Cerebellar nuclear complex (tissue), 1 donor: ENCODE results near the gene MACROD1.

Experiments
- DNase-seq, 2 experiments: peaks; one replicate each; lab custom pipeline; 2025; lab: John Stamatoyannopoulos, UW

The MACROD1 gene

DNA sequence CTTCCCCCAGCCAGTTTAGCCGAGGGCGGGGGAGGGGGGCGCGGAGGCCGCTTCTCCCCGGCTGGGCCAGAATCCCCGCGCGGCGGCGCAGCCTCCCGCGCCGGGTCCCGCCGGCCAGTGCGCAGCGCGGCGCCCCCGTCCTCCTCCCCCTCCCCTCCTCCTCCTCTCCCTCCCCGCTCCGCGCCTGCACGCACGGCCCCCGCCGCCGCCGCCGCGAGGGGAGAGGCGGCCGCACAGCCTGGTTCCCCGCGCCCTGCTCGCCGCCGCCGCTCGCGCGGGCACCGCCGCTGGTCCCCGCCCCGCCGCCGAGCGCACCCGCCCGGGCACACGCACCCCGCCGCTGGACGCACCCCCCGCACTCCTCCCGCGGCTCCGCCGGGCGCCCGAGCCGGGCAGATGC is 130.3 kb downstream of the MACROD1 start, which contains the start of gene FLRT1:
TSS of gene FLRT1 (plus strand) at position 356 of the 400 bp plus-strand sequence. CDS start 80,337 bp downstream, outside the sequence.
- no peak for DNase-seq

DNA sequence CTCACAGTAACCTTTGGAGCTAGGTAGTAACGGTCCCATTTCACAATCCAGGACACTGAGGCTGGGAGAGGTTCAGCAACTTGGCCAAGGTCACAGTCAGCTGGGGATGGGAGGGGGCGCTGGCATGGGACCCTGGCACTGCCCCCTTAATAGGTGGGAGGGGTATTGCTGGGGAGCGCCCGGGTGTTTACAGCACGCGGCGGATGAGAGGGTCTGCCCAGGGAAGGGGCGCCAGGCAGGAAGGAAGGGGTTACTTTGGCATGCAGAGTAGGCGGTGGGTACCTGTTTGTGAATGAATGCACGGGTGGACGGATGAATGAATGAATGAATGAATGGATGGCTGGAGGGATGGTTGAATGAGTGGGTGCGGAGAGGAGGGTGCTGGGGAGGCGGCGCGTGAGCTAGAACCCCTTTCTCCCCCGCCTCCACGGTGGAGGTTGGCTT is 130.8 kb downstream of the MACROD1 start:
- DNase-seq: no peak

DNA sequence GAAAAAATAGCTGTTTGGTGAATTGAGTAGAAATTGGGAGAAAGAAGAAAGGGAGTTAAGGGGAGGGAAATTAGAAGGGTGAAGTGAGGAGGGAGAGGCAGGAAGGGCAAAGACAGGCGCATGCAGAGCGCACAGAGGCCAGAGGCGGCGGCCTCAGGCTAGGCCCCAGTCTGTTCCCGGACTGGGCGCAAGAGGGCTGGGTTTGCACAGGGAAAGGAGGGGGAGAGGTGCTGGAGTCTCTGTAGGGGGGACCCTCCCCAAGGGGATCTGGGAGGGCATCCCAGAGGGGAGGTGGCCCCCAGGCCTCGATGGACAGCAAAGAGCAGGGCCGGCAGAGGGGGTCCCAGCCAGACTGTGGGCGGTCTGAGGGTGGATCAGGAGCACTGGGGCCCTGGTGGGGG is 131.5 kb downstream of the MACROD1 start:
- no peak for DNase-seq

DNA sequence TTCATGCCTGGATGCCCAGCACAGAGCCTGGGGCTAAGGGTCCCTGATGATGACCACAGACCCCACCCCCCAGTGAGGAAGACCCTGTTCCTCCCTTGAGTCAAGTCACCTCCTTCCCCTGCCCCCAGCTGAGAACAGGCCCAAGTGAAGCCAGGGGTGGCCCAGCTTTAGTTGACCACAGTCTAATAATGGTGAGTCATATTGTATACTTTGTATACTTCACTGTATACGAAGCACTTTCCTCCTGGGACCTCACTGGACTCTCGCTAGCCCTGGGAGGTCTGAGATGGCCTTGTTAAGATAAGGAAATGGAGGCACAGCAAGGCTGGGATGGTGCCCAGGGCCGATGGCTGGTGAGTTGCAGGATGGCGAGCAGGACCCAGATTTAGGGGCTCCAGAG is 133.9 kb downstream of the MACROD1 start:
- DNase-seq: no peak

DNA sequence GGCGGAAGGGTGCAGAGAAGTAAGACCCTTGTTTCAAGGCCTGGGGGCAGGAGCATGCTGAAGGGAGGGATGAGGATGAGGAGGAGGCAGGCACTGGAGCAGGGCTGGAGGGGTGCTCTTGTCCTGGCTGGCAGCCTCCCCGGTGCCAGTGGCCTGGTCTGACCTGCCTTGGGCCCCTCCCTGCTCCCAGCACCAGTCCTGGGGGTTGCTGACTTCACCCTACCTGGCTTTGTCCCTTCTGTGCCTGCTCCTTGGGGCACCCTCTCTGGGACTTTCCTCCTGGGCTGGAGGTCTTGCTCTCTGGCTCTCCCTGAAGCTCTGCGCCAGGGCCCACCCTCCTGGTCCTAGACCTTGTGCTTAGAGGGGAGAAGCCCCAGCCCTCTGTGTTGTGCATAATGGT is 134.9 kb downstream of the MACROD1 start:
- DNase-seq: no peak

DNA sequence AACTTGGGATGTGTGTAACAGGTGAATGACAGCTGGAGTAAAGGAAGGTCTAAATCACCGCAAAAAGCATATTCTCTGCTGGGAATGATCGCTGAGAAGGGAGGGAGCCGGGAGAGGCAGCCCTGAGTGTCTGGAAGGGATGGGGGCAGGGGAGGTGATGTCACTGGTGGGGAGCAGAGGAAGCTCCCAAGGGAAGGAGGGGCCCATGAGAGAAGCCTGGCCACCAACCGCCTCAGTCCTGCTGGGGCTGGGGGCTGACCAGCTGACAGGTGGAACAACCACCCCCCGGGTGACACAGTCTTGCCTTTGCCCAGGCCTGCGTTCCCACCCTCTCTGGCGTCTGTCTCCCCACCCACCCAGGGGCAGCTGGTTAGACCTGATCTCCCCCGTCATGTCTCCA is 136.1 kb downstream of the MACROD1 start:
- DNase-seq: no peak

DNA sequence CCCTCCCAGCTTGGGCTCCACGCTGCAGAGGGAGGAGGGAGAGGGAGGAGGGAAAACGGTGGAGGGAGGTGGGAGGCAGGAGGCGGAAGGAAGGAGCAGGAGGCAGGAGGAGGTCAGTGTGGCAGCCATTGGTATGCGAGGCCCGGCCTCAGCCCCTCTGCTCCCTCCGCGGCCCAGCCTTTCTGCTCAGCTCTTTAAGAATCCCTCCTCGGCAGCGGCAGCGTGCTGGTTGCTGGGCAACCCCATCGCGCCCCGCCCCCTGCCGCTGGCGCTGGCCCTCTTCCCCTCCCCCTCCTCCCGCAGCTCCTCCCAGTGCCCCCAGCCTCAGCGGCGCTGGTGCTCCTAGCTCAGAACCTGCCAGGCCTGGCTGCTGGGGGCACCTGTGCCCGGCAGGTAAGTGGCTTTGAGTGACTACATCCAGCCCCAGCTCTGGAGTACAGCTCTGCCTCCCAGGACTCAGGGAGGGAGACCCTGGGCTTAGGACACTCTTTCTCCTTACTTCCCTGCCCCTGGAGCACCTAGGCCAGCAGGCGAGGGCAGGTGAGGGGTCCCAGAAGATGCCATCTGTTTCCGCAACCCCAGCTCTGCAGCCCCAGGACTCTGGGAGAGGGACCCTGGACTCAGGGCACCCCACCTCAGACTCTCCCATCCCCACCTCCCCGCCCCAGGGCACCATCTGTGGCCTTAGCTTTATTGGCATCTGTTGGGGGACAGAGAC is 137.4 kb downstream of the MACROD1 start:
- no peak for DNase-seq

DNA sequence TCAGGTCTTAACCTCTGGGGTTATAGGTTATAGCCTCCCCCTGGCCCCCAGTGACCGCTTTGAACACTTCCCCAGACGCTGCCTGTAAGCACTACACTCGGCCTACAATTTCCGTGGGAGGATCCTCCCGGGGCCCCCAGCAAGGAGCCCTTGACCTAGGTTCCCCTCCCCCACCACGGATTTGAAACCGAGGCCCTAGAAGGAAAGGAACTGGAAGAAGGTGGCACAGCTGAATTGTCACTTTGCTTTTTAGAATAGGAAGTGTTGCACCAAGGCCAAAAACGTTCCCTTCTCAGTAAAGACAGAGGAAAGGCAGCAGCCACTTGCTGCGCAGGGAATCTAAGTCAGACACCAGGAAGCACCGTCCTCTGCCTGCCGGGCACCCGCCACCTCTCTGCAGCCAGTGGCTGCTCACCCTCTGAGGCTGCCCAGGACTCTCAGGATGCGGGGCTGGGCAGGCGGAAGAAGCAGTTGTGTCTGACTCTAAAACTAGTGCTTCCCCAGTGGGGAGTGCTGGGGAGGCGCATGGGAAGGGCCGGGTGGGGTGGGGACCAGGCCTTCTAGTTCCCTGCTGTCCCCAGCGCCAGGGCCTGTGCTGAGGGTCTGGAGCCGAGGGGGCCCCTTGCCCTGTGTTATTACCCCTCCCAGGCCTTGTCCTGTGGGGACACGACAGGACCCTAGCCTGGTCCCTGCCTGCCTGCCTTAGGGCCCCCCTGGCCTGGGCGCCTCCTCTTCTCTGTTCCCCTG is 138.1 kb downstream of the MACROD1 start:
- no peak for DNase-seq

DNA sequence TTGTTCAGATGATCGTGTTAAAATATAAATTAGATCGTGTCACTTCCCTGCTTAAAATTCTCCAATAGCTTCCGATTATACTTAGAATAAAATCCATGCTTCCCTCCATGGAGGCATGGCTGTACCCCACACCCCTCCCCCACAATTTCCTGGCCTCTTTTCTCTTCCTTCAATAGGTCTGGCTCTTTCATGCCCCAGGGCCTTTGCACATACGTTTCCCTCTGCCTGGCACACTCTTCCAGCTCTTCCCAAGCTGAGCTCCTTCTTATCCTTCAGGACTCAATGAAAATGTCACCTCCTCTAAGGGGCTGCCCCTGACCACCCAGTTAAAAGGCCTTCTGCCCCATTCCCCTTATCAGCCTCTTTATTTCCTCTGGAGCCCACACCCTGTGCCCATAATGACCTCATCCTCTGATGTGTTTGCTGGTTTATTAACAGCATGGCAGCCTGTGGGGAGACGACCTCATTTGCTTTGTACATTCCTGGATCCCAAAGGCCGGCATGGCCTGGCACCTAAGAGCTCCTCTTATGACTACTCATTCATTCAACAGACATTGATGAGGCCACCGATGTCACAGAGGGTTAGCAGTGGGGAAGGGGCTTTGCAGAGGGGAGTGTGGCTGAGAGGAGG is 139.2 kb downstream of the MACROD1 start:
- no peak for DNase-seq

DNA sequence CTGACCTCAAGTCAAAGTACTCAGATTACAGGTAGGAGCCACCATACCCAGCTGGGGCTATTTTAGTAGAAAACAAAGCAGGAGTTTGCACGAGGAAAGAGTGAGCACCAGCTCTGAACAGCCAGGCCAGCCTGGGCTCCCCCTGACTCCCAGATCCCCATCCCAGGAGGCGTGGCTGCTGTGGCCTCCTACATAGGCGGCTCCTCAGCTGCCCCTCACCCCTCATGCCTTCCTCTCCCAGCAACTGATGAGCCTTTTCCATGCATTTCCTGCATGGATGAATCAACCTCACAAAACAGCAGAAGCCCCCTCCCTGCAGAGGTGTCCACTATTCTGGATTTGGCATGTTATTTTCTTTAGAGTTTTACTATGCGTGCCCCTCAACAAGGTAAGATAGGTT is 140.7 kb downstream of the MACROD1 start:
- no peak for DNase-seq

DNA sequence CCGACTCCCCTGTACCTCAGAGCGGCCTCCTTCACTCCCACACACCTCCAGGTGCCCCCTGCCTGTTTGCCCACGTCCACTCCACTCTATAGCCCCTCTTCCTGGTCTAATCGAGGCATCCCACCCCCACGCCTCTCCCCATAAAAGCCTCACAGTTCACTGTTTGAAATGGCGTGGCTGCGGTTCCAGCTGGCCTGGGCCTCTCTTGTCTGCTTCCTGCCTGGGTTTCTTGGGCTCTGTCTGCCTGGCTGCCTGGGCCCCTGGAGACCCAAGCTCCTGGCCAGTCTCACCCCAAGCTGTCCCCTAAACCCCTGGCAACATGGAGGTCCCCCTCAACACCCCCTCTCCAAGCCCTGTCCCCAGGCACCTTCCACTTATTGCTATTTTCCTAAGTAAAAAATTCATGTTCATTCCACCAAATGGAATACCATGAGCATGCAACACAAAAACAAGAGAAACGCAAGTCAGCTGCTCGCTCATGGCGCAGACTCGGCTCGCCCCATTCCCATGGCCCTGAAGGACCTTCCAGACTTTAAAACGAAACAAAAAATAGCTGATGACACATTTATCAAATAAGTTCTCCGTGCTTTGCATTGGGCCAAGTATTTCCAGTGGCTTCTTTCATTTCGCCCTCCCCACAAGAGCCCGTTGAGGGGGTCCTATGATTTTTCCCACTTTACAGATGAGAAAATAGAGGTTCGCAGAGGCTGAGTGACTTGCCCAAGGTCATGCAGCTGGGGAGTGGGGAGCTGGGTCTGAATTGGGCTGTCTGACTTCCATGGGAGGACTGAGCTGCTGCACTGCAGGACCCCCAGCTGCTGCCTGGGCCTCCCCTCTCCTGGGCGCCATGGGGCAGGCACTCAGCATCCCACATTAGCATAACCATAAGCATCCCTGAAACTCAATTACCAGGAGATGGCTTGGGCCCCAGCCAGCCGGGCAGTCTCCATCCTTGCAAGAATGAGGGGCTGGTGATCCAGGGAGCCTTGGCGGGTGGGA is 141.9 kb downstream of the MACROD1 start:
- no peak for DNase-seq

DNA sequence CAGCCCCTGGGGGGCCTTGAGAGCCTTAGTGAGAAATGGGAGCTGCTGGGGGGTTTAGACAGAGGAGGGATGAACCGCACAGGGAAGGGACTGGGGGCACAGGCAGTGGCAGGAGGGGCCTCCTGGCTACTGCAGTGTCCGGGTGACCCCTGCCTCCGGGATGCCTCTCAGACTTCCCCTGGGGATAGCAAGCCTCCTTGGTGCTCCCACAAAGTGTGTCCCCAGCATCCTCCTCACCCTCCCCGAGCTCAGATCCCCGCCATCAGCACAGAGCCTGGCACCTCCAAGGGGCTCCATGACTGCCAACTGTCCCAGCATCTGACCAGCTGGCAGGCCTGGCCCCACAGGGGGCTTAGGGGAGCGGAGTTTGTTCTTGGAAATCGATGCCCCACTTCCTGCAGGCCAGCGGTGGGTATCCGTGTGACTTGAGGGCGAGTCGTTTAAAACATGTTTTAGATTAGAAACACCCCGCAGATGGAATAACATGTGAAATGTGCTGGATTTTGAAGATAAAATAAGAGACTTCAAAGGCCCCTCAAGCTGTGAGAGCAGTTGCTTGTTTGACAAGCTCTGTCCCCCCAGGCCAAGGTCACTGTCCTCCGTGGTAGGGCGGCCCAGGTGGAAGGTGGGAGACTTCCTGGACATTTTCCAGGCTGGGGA is 143.7 kb downstream of the MACROD1 start:
- DNase-seq: no peak

DNA sequence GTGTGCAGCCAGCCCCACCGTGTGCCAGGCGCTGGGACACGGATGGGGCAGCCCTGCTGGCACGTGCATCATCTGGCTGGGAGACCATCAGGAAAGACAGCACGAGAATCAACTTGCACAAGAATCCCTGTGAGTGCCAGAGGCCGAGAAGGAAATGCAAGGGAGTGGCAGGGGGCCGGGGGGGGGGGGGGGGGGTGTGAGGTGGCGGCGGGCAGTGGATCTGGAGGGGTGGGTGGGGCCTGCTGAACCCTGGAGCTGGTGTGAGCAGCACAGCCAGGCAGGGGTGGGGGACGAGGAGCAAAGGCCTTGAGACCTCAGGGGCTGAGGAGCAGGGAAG is 144.2 kb downstream of the MACROD1 start:
- no peak for DNase-seq

DNA sequence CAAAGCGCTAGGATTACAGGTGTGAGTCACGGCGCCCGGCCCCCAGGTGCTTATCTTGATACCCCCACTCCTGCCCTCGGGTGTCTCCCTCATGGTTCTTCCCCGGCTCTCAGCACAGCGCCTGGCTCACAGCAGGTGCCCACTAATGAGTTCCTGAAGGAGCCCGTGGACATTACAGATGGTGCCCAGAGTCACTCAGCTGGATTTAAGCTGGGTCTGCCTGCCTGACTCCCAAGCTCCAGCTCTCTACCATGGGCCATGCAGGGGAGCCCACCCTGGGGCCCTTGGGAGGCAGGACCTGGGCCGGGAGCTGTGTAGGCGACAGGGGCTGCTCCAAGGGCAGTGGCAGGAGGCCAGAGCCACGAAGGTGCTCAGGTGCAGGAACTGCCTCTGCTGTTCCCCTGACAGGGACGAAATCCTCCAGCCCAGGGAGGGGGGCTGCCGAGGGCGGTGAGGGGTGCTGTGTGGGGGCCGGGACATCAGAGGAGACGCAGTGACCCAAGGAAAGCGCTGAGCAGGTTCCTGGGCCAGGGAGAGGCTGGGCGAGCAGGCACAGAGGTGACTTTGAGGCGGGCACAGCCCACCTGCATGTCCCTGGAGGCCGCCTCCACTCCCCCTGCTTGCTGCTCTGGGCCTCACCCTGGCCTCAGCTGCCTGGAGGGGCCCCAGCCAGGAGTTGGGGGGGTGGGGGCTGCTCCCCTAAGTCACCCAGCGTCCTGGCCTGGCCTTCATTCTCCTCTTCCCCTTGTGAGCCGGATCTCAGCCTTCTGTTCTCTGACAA is 144.7 kb downstream of the MACROD1 start:
- DNase-seq: no peak

DNA sequence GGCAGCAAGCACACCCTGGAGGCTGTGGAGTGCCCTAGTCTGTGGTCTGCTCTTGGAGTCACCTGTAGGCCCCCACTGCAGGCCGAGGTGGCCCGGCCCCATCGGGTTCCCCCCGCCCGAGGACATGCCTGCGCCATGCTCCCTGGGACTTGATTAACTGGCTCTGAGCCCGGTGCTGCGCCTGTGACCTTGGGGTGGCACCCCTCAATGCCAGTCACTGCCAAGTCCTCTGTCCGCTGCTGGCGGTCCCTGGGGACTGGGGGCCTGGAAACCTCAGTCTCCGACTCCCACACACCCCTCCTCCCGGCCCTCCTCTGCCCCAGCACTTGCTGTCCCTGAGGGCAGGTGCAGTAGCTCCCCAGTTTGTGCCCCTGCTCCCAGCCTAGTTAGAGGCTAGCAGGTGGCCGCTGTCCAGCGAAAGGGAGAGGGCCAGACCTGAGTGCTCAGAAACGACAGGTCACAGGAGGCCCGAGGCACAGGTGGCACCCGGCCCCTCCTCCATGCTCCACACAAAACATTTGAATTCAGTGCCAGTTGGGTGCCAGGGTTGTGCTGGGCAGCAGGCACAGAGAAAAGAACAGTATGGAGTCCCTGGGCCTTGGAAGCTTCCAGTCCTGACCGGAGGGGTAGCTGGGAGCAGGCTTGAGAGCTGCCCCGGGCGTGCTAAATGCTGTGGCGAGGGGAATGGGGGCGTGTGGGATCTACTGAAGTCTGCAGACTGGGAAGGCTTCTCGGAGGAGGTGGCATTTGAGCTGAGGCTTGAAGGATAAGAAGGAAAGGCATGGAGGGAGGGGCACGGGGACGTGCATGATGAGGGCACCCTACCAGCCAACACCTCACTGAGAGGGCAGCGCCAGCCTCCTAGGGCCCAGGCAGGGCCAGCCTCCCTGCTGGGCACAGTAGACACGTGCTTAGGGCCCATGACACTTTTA is 146.5 kb downstream of the MACROD1 start:
- DNase-seq: no peak

DNA sequence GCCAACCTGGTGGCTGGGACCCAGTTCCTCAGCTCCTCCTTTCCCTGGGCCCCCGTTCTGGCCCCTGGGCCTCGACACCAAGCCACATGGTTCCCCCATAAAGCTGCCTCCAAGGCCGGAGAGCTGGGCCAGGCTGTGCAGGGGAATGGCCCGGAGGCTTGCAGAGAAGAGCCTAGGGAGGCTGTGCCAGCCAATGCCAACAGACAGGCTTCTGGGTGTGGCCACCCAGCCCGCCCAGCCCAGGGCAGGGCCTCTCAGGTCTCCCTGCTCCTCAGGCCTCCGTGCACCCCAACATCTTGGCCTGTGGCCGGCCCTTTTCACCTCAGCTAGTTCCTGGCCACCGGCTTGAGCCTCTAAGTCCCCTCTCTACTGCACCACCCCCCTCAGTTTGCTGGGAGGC is 147.6 kb downstream of the MACROD1 start:
- no peak for DNase-seq

DNA sequence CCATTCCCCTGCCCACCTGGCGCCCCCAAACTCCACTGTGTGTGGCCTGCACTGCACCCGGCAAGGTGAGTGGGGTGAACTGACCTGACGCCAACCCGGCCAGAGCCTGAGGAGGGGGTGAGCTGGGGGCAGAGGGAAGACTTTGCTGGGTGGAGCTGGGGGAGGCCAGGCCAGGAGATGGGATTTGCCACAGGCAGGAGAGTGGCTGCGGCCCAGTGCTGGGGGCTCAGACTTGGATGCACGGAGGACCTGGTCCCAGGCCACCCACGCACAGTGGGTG is 148.0 kb downstream of the MACROD1 start:
- no peak for DNase-seq

DNA sequence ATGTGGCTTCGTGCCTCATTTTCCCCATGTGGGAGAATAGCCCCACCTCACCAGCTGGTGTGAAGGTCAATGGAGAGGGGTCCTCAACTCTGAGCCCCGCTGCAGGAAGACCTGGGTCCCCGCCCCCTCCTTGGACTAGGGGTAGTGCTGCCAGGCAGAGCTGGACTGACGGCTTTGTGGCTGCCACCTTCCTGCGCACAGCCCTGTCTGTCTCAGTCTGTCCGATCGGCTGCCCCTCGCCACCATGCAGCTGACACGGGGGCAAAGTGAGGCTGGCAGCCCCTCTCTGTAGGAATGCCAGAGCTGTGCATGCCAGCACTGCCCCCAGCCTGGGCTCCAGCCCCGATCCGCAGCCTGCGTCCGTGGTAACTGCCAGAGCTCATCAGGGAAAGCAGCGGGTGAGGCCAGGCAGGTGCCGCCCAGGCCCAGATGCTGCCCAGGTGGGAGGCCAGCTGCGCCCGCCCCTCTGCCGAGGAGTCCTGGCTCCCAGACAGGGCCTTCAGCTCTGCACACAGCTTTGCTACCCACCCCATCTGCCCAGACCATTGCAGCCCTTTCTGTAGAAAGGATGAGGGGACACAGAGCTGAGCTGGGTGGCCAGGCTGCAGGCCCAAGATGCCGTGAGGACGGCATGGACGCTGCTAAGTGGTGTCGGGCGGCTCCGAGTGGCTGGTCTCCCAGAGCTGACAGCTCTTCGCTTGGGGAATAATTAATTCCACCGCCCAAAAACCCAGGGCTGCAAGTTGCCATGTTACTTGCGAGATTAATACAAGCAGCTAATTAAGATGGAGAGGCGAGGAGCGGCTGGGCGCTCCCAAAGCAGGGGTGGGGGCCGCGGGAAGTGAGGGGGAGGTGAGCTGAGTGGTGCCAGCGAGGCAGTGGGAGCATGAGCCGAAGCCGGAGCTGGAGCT is 149.7 kb downstream of the MACROD1 start:
- DNase-seq: no peak

DNA sequence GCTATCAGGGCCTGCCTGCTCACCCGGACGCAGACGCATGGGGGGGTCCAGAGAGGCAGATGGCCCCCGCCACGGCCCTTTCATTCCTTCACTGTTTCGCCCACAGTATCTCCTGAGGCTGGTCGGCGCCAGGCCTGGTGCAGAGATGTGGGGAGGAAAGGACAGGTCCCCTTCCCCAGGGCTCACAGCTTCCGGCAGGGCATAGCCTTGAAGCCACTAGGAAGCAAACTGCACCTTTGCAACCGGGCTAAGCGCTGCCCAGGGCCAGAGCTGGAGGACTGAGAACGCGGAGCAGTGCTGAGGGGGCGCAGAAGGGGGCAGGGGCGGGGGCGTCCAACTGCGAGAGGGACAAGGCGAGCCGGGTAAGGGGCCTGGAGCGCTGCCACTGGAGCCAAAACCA is 150.4 kb downstream of the MACROD1 start:
- no peak for DNase-seq
